OCI-LY7 (cell line): ENCODE results near the gene NUFIP1. TPM values are rescaled to one million over a fixed set of nuclear protein-coding genes. Genes with fewer than 3 reads are reported as not detected.

Experiments
- BruUV-seq: library from RNA; stranded (reverse); fragments of 400-500 nt; replicated peaks from 2 replicates; lab custom pipeline; 2021; lab: Mats Ljungman, UMichigan
- CTCF ChIA-PET: fragments of 300-600 bp; sonication (Branson Sonifier 250); formaldehyde crosslinking; loops from one replicate; lab custom pipeline; 2022; ENCODE audit warnings: antibody characterized with exemption; ENCODE audit not compliant: unreplicated experiment; lab: Charles Lee
- POLR2A ChIA-PET: fragments of 300-600 bp; sonication (Branson Sonifier 250); formaldehyde crosslinking; loops from one replicate; lab custom pipeline; 2022; ENCODE audit warnings: antibody characterized with exemption; lab: Charles Lee
- DNase-seq: peaks from one replicate; pipeline ENCODE4 v3.0.0-alpha.2; 2015; ENCODE audit warnings: low spot score
- H2AFZ ChIP-seq: fragments of 200-600 bp; sonication (generic), shearing (Covaris generic); 2 replicates; pipeline ENCODE4 v1.6.1; 2014; ENCODE audit warnings: mild to moderate bottlenecking, antibody characterized with exemption, low read length, moderate library complexity
- H3K27ac ChIP-seq: fragments of 200-600 bp; sonication (generic); 2 replicates; pipeline ENCODE4 v1.5.1; 2014; ENCODE audit warnings: mixed run types, low read depth, mild to moderate bottlenecking, moderate library complexity, low read length, inconsistent platforms; ENCODE audit not compliant: poor library complexity, severe bottlenecking
- H3K36me3 ChIP-seq: fragments of 200-600 bp; sonication (generic); 2 replicates; pipeline ENCODE4 v1.6.1; 2014; ENCODE audit warnings: mild to moderate bottlenecking, antibody characterized with exemption, low read length, moderate library complexity, mixed read lengths; ENCODE audit not compliant: insufficient read depth
- H3K4me1 ChIP-seq: fragments of 200-600 bp; sonication (generic); 2 replicates; pipeline ENCODE4 v1.5.1; 2014; ENCODE audit warnings: mild to moderate bottlenecking, low read length; ENCODE audit not compliant: insufficient read depth, poor library complexity, severe bottlenecking
- H3K4me2 ChIP-seq: fragments of 200-600 bp; sonication (generic); 2 replicates; pipeline ENCODE4 v1.6.1; 2014; ENCODE audit warnings: mild to moderate bottlenecking, low read length
- H3K4me3 ChIP-seq: fragments of 200-600 bp; sonication (generic); 2 replicates; pipeline ENCODE4 v1.5.1; 2014; ENCODE audit warnings: mild to moderate bottlenecking, low read depth, low read length; ENCODE audit not compliant: poor library complexity, severe bottlenecking
- H3K79me2 ChIP-seq: fragments of 200-600 bp; sonication (generic); 2 replicates; pipeline ENCODE4 v1.6.1; 2016; ENCODE audit warnings: low read depth, mild to moderate bottlenecking, low read length, moderate library complexity, mixed read lengths; ENCODE audit not compliant: insufficient read depth
- H3K9me2 ChIP-seq: fragments of 200-600 bp; sonication (generic); 2 replicates; pipeline ENCODE4 v1.6.1; 2016; ENCODE audit warnings: mild to moderate bottlenecking, low read length, mixed read lengths; ENCODE audit not compliant: insufficient read depth
- H3K9me3 ChIP-seq: fragments of 200-600 bp; sonication (generic); 2 replicates; pipeline ENCODE4 v1.6.1; 2014; ENCODE audit warnings: mild to moderate bottlenecking, mixed run types, low read length, mixed read lengths
- H4K20me1 ChIP-seq: fragments of 200-600 bp; sonication (generic); 2 replicates; pipeline ENCODE4 v1.6.1; 2014; ENCODE audit warnings: mild to moderate bottlenecking, antibody characterized with exemption, low read length, moderate library complexity, mixed read lengths; ENCODE audit not compliant: insufficient read depth
- EZH2phosphoT487 ChIP-seq: fragments of 200-600 bp; sonication (generic); IDR thresholded peaks from 2 replicates; pipeline ENCODE4 v1.6.1; 2018; ENCODE audit warnings: low read depth, borderline replicate concordance, mild to moderate bottlenecking, mixed run types, antibody characterized with exemption, low read length, moderate library complexity, mixed read lengths
- intact Hi-C: fragments of 100-400 bp; cut with micrococcal nuclease; formaldehyde crosslinking; loops from one replicate; pipeline ENCODE4 v1.10.0; 2022; ENCODE audit not compliant: unreplicated experiment
- total RNA-seq, 2 experiments: library from RNA; depleted of rRNA in 1 of 2; stranded (reverse); fragments of >200 nt in 1 of 2; shearing (Covaris generic) in 1 of 2; gene quantifications; 2 replicates each; pipeline ENCODE4 v1.2.3, GENCODE V29; 2014 to 2022
- TF ChIP-seq, protein P1 (sequence below): fragments of 200-600 bp; sonication (generic); conservative IDR thresholded peaks from 2 replicates; pipeline ENCODE4 v1.5.1; 2014; ENCODE audit warnings: mild to moderate bottlenecking, antibody characterized with exemption, low read length, moderate library complexity, mixed read lengths

Gene NUFIP1
- total RNA-seq, 2 experiments from 2014 or later = 6.8 to 11.4 TPM

DNA sequence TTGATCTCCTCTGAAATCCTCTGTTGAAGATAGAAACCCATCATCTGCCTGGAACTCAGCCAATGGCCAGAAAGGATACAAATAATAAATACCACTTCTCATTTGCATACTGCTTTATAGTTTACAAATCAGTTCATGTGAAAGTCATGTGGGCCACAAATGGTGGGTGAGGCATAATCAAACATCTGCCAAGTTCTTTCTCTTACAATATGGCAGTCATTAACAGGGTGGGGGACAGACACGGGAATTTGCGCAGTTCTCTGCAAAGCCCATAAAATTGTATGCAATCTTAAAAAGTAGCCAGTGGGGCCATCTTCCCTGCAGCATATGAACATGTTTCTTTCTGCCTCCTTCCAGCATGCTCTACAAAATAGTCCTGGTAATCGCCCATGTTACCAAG is 59.6 kb downstream of the NUFIP1 start:
- no peaks in the 10 kb centered on the region for H3K4me1 ChIP-seq
- no peaks in the 10 kb centered on the region for H3K36me3 ChIP-seq
- ChIA-PET POLR2A (no interaction called here), CTCF (no interaction called here)
- H3K4me2 ChIP-seq = no peak overlapping the region
- no peak for TF ChIP-seq EZH2phosphoT487
- TF ChIP-seq, protein P1, sequence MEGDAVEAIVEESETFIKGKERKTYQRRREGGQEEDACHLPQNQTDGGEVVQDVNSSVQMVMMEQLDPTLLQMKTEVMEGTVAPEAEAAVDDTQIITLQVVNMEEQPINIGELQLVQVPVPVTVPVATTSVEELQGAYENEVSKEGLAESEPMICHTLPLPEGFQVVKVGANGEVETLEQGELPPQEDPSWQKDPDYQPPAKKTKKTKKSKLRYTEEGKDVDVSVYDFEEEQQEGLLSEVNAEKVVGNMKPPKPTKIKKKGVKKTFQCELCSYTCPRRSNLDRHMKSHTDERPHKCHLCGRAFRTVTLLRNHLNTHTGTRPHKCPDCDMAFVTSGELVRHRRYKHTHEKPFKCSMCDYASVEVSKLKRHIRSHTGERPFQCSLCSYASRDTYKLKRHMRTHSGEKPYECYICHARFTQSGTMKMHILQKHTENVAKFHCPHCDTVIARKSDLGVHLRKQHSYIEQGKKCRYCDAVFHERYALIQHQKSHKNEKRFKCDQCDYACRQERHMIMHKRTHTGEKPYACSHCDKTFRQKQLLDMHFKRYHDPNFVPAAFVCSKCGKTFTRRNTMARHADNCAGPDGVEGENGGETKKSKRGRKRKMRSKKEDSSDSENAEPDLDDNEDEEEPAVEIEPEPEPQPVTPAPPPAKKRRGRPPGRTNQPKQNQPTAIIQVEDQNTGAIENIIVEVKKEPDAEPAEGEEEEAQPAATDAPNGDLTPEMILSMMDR = no peak
- intact Hi-C loops = no loop called here
- no TSS peak for BruUV-seq
- no peaks in the 10 kb centered on the region for H4K20me1 ChIP-seq
- no peak overlapping the region for H2AFZ ChIP-seq
- no peaks in the 10 kb centered on the region for H3K79me2 ChIP-seq
- H3K9me2 ChIP-seq = no peaks in the 10 kb centered on the region
- no peak overlapping the region for H3K4me3 ChIP-seq
- H3K9me3 ChIP-seq = no peaks in the 10 kb centered on the region
- no peak overlapping the region for H3K27ac ChIP-seq
- no peak for DNase-seq

- no peaks in the 10 kb centered on the region for H4K20me1 ChIP-seq
- no peaks in the 10 kb centered on the region for H3K36me3 ChIP-seq
- H3K4me3 ChIP-seq = no peak overlapping the region
- intact Hi-C loops = no loop called here
- no peak overlapping the region for H3K4me2 ChIP-seq
- H3K9me3 ChIP-seq = no peaks in the 10 kb centered on the region
- H2AFZ ChIP-seq = no peak overlapping the region
- ChIA-PET CTCF (no interaction called here), POLR2A (interaction anchor here (1.0 to 1.3 kb wide), 4 partner anchors 9 to 65 kb away, joined by 3 to 4 read pairs (median 3); no protein-coding TSS in a partner anchor)
- H3K79me2 ChIP-seq = no peaks in the 10 kb centered on the region
- H3K9me2 ChIP-seq = no peaks in the 10 kb centered on the region
- H3K27ac ChIP-seq = no peak overlapping the region
- DNase-seq = no peak
- no TSS peak for BruUV-seq
- no peaks in the 10 kb centered on the region for H3K4me1 ChIP-seq
- TF ChIP-seq, protein P1 = no peak
- TF ChIP-seq EZH2phosphoT487 = no peak
Measured at GRCh38 chr13:44927968-44928367, 61.3 kb downstream of the NUFIP1 start.

DNA sequence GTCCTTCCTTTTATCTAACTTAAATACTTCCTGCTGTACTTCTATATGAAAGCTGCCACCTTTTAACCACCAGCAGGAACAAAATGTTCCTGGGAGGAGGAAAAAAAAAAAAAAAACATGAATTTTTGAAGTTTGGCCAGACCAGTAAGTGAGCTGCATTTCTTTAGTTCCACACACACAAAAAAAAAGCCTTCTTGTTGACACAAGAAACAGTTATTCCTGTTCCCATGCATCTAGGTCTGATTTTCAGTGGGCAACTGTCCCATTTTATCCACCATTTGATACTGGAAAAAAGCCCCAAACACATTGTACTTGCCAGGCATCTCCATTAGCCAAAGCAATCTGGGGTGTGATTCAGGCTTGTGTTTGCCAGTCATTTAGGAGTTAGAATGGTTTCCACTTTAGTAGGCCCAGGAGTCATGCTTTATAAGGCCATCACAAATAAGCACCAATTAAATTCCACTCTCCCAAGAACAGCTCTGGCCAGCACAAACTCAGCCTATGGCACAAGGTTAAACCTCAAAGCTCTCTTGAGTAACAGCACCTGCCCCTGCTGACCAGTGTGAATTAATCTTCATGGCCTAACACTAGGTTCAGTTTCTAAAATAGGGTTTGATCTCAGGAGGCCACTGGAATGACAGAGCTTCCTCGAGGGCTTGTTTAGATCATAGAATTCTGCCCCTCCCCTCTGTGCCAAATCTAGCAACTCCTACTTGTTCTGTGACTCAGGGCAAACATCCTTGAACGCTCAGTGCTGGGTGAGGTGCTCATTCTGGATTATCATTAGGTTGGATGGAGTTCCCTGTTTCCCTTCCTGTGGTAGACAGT is 67.1 kb downstream of the NUFIP1 start:
- TF ChIP-seq EZH2phosphoT487 = no peak
- TF ChIP-seq, protein P1 = no peak
- Histone ChIP-seq H4K20me1 (no peaks in the 10 kb centered on the region), H3K9me3 (no peaks in the 10 kb centered on the region), H3K9me2 (no peaks in the 10 kb centered on the region), H3K79me2 (no peaks in the 10 kb centered on the region), H3K4me2 (no peak overlapping the region), H2AFZ (no peak overlapping the region), H3K36me3 (no peaks in the 10 kb centered on the region), H3K4me1 (peaks cover 8% of the 10 kb centered on the region), H3K27ac (no peak overlapping the region), H3K4me3 (no peak overlapping the region)
- intact Hi-C loops = no loop called here
- no TSS peak for BruUV-seq
- ChIA-PET POLR2A (interaction anchor here (0.6 to 0.7 kb wide), 3 partner anchors 21 to 1024 kb away, joined by 3 to 5 read pairs (median 4); no protein-coding TSS in a partner anchor), CTCF (no interaction called here)
- DNase-seq = no peak
